Fibroblast of skin of abdomen (primary cell): Measurements from ENCODE around the gene CENPT.
"Not testable (repeated sequence)": the region's sequence is repeated elsewhere in the genome, so short reads cannot be mapped to it uniquely, and the experiment has no call there.

Source experiments
- DNase-seq: peaks from one replicate; pipeline ENCODE4 v3.0.0-alpha.2; 2013

CENPT gene

DNA sequence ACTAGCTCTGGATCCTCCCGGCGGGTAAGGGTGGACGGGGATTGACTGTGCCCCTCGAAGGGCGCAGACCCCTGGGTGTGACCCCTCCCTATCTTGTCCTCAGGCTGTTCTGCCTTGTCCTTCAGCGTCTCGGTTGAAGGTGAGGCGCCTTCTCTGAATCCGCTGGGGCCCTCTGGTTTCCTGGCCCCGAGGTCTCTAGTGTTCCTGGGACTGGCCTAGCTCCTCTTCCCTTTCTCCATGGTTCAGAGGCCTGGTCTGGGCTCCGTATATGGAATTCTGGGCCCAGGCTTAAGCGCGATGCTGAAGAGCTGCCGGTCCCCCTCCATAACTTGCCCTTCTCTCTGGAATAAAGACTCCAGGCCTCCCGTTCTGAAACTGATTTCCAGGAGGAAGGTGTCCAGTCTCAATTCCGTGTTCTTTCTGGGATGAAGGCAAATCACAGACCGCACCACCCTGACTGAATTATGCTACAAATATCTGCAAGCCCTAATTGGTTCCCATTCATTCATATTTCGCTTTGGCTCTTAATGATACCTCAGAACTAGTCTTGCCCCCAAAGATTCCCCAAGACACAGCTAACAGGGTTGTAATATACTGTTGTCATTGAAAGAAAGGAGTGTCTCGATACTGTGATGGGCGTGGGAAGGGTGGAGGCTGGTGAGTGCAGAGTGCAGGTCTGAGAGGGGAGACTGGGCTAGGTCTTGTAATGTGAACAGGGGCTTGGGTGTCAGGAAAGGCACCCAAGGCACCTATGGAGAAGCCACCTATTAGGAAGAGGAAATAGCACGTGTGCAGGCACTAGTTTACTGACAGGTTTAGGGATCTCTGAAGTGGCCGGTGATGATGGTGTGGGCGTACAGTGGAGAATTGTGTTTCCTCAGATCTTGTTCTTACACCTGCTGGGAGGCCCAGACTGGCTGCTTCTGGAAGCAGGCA is 26.2 kb upstream of the CENPT start:
- DNase-seq: no peak

DNA sequence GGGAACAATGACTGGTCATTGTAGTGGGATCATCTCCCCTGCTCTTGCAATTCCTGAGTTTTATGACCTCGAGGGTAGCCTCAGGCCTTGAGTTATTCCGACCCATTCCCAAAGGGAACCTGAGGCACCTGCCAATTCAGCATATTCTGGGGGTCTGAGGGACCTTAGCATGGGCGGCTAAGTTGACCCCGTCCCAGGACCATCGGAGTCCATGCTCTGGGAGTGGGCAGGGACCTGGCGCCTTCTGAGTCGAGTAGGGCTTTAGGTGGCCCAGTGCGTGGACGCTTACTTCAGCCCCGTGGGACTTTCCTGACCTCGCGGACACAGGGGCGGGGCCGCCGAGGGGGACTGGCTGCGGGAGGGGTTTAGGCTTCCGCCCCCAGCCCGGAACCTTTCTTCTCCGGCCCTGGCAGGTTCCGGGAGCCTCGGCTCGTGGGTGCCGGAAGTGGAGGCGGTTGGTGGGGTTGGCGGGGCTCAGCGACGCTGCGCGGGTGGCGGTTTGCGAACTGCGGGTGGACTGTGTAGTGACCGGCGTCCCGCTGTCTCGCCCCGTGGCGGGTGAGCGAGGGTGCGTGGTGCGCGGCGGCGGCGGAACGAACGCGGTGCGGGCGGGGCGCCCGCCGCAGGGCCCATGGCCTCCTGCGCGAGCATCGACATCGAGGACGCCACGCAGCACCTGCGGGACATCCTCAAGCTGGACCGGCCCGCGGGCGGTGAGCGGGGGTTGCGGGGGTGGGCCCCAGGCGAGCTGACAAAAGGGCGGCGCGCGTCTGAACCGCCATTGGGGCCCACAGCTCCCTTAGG is 25.3 kb upstream of the CENPT start, which contains the start of gene EDC4:
EDC4 (plus strand) TSS at position 422 of the 804 bp plus-strand sequence; CDS start at position 632, 210 bp downstream.
- DNase-seq: peak; percentile 72

DNA sequence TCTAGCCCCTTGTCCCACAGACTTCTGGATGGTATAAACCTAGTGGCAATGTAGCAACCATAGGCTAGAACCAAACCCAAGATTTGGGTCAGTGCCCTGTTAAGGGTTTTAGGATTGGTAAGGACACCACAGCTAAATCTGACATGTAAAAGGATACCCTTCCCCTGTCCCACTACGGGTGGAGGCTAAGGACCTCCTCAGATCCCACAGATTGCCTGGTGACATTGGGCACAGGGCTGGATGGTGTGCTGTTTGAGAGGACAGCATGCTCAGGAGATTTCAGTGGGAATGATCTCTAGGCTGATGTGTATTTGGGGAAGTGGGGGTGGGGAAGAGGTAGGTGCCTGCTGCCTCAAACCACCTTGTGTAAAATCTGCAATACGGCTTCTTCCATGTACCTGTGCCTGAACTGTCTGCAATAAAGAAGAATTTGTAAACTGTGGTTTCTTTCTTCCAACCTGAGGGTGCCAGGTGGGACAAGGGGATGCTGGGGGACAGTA is 24.7 kb upstream of the CENPT start:
- DNase-seq: no peak

DNA sequence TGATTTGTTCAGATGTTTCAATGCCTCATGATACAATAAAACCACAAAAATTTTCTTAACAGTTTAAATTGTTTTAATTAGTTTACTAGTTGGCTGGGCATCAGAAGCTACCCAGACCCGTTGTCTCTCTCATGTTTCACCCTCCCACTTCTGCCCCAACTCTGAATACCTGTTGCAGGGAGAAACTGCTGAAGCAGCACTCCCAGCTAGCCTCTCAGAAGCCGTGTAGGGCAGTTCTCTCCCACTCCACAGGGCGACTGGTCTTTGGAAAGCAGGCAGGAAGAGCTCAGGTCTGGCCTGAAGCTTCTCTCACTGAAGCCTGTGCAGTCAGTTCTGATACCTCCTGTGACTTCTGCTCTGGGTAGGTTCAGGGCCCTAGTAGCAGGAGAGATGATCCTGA is 23.8 kb upstream of the CENPT start:
- no peak for DNase-seq

DNA sequence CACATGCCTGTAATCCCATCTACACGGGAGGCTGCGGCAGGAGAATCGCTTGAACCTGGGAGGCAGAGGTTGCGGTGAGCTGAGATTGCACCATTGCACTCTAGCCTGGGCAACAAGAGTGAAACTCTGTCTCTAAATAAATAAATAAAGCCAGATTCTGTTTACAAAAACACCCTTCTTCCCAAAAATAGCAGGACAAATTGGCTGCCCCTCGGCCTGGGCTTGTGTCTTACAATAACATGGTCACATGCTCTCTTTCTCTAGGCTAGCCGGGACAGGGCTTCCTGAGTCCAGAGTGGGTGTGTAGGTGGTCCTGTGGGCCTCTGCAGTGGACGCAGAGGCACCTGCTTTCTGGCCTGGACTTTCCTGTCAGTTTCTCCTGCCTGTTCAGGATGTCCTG is 22.2 kb upstream of the CENPT start:
- no peak for DNase-seq

DNA sequence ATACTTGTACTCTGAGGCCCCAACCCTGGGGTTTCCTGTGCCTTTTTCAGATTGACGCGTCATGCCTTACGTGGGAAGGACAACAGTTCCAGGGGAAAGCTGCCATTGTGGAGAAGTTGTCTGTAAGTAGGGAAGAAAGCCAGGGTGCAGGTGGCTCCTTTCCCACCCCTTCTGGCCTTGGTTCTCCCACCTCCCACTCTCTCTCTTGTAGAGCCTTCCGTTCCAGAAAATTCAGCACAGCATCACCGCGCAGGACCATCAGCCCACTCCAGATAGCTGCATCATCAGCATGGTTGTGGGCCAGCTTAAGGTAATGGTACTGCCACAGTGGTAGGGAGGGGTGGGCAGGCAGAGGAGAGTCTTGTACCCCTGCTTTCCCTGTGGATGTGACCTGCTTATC is 20.8 kb upstream of the CENPT start:
- no peak for DNase-seq

DNA sequence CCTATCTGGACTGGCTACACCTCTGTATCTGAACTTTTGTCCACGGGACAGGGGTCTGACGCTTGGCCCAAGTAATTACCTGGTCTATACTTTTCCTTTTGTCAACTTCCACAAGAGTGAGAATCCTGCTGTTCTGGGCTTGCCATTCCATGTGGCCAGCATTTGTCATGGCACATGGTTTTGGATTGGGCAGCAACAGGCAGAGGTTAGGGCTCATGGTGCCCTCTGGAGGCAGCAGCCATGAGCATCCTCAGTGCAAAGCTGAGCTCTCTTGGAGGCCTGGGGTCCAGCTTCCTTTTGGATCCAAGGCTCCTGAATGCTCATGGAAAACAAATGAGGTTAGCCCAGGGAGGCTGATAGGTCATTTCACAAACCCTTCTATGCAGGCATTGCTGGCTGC is 17.8 kb upstream of the CENPT start:
- peak; percentile 23 for DNase-seq

DNA sequence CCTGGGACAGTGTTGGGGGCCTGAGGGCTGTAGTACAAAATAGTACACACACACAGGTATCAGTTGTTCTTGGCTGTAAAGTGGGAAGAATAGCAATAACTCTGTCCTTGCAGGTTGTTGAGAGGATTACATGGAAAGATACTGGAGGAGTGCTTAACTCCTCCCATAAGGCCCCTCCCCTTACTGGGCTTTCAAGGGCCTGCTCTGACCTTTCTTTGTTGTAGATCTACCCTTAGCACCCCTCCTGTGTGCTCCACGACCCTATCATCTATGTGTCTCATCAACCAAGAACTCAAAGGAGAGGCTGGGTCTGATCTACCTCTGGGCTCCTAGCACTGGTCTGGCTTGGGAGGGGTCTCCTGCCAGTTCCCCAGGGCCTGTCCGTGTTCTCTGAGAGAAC is 17.1 kb upstream of the CENPT start:
- DNase-seq: no peak

DNA sequence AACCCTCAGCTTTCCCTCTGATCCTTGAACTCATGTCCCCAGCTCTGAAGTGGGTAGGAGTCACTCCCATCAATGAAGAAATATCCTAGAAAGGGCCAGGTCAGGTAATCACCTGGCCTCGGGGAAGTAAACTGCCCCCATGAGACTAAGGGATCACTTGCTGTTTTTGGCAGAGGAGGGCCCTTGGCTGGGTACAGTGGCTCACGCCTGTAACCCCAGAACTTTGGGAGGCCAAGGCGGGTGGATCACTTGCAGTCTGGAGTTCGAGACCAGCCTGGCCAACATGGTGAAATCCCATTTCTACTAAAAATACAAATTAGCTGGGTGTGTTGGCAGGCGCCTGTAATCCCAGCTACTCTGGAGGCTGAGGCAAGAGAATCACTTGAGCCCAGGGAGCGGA is 16.6 kb upstream of the CENPT start:
- not testable (repeated sequence) for DNase-seq

DNA sequence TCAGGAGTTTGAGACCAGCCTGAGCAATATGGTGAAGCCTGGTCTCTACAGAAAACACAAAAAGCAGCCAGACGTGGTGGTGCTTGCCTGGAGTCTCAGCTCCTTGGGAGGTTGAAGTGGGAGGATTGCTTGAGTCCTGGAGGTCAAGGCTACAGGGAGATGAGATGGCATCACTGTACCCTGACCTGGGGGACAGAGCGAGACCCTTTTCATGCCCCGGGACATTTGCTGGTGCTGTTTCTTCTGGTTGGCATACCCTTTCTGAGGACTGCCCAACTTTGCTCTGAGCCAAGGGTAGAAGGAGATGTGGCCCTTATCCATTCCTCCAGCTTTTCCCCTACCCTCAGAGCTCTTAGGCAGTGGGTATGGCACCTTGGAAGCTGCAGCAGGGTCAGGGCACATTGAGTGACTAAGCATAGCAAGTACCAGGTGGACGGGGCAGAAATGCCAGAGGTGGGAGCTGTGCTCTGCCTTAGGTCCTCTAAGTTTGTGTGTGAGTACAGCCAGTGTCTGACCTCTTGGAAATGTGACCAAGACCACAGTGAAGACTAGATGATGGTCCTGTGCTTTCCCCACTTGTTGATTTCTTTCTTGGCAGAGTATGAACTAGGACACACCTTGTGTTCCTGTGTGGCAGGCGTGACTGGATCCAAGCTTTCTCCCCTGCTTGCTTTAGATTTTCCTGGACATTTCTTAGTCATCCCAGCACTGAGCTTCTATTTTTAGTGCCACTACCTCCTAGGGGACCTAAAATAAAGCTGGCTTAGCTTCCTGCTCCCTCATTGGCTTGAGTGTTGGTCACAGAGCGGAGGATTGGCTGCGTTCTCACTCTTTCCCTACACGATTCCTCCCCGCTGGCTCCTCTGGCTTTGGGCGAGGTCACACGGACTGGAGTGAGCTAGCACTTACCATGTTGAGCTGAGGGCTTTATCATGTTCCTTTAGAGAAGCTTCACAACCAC is 15.4 kb upstream of the CENPT start:
- peak; percentile 13 for DNase-seq

DNA sequence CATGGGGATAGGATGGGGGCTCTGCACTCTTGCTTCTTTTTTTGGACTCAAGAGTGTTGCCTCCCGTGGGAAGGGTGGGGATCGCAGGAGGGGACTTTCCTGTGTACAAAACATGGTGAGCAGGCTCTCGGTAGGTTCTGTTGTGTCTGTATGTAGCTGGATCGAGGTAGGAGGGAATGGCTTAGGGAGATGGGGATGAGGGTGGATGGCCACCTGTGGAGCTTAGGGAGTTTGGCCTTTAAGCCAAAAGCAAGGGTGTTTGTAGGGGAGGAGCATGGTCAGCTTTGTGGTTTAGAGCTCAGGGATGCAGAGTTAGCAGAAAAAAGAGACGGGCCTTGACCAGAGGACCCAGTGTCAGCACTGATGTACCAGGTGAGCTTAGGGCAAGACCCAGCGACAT is 14.4 kb upstream of the CENPT start:
- DNase-seq: no peak

DNA sequence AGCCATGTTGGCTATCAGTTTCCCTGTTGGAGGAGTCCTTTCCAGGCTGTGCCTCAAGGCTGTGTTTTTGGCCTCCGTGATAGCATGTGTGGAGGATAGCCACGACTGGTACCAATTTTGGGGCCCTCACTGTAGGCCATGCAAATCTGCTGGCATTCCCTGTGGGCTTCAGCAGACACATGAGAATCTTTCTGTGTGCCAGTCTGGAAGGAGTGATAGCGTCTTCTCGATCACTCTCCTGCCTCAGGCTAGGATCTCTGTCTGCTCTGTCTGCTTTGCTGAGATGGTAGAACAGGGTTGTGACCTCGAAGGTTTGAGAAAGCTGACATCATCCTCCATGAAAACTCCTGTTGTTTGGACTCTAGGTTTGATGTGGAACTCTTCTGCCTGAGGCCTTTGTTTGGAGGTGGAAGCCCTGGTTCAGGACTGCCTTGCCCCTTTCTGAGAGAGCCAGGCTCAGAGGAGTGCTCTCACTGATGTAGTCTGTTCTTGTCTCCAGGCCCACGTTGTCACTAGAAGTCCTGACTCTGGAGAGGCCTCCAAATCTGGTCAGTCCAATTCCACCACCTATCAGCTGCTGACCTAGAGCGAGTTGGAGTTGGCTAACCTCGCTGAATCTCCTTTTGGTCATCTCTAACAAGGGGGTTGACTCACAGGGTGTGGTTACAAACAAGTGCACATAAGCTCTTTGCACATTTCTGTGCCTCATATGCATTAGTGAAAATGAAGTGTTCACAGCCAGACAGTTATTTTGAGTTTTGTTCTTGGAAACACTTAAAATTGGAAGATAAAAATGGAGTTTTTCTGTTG is 13.3 kb upstream of the CENPT start:
- DNase-seq: no peak

DNA sequence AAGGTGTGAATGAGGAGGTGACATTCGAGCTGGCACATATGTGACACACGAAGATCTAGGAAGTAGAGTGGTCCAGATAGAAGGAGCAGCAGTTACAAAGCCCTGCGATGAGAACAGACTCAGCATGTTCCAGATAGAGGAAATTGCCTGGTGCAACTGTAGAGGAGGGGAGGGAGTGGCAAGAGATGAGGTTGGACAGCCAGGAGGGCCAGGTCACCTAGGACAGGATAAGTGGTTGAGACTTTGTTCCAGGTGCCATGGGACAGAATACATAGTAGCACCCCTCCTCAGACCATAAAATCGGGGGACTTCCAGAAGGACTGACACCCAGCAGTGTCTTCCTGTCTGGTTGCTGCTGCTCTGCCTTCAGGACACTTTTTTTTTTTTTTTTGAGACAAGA is 11.0 kb upstream of the CENPT start:
- DNase-seq: no peak

DNA sequence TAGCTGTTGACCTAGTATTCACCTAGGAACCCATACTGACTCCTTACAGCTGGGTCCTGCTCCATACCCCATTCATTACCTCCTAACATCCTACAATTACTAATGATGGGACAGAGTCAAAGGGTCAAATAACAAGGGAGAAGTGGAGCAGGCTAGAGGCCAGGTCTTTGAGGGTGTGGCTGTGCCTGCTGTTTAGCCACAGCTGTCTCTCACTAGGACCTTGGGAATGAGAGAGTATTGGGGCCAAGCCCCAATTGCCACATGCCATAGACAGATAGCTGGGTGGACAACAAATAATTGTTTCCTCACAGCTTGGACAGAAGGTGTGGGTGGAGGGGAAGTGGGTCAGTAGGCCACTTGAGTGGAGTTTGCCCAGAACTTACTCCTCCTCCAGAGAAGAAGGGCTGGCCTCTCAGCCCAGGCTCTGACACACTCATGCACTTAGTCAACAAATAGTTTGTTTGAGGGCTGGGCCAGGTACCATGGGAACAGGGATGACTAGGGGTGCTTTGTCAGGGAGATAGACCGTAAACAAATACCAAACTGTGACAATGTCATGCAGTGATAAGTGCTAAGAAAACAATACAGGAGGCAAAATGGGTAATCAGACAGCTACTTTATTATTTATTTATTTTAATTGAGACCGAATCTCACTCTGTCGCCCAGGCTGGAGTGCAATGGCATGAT is 10.2 kb upstream of the CENPT start:
- DNase-seq: peak; percentile 62

DNA sequence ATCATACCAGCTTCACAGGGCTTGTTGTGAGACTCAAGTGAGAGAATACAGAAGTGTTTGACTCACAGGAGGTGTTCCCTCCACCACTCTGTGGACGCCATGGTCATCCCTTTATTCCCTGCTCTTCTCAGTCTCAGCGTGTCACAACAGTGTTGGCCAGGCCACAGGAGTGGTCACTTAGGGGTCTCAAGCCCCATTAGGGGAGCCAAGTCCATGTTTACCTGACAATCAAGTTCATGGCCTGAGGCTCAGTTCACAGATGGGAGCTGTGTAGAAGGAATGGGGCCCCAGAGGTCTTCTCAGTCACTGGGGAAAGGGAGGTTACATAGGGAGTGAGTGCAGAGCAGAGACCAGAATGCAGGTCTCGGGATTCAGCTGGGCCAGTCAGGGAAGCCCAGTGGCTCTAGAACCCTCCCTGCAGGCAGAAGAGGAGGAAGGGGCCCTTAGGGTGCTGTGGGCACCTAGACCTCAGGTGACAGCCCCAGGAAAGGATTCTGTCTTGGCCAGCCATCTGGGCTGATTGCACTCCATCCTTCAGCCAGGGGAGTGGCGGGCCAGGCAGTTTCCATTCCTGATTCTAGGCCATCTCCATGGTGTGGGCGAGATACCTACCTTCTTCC is 9.5 kb upstream of the CENPT start:
- DNase-seq: no peak

DNA sequence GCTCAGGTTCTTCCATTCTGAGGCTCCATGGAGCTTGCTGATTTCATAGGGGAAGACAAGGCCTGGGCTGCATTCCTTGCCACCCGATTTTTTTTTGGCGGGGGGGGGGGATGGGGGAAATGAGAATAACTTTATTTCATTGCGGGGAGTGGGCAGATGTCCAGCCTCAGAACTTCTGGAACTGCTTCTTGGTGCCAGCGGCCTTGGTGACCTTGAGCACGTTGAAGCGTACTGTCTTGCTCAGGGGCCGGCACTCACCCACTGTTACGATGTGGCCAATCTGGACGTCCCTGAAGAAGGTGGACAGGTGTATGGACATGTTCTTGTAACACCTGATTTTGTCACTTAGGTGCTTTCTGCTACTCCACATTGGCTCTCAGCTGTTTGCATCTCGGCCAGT is 8.3 kb upstream of the CENPT start:
- DNase-seq: no peak

DNA sequence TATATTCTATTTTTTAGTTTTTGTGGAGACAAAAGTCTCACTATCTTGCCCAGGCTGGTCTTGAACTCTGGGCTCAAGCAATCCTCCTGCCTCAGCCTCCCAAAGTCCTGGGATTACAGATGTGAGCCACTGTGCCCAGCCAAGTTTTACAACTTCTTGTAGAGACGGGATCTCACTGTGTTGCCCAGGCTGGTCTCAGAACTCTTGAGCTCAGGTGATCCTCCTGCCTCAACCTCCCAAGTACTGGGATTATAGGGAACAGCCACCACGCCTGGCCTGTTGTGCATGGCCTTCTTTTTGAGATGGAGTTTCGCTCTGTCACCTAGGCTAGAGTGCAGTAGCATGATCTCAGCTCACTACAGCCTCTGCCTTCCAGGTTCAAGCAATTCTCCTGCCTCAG is 6.2 kb upstream of the CENPT start:
- DNase-seq: no peak

DNA sequence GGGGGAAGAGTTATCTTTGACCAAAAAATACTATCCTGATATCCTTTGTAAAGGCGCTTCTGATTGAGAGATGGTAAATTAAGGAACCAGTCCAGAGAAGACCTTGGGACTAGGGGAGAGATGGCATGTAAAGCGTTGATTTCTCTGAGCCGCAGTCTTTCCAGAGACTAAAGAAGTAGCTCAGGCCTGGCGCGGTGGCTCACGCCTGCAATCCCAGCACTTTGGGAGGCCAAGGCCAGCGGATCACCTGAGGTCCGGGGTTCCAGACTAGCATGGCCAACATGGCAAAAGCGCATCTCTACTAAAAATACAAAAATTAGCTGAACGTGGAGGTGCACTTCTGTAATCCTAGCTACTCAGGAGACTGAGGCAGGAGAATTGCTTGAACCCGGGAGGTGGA is 625 bp upstream of the CENPT start:
- DNase-seq: no peak

DNA sequence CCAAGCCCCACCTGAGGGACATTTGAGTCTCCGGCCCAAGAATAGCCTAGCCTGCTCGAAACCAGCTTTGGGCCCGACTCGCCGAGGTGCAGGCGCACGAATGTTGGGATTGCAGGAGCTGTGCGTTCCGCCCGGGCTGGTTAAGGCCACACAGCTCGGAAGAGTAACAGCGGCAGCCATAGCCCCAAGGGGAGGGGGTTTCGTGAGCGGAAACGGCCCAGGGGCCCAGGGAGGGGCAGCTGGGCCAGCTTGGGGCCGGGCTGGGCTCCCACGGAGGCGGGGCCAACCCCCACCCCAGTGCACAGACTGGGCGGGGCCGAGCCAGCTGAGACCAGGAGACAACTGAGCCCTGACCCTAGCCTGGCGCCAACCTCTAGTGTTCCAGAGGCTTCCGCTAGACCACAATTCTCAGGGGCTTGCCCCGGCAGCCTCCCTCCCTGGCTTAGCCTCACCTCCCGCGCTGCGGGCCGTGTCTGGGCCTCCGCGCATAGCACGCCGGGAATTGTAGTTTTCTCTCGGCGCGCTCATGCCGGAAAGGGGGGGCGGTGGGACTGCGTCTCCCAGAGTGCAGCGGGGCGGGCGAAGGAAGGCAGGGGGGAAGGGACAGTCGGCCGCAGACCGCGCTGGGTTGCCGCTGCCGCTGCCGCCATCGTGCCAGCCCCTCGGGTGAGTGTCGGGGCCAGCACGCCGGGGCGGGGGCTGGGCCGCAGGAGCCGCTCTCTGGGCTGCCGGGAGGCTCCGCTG is 1.0 kb downstream of the CENPT start, which contains the start of gene NUTF2:
NUTF2 (plus strand) TSS at position 614 of the 744 bp plus-strand sequence. CDS start 18,198 bp downstream, outside the sequence.
- DNase-seq: peak; percentile 95

DNA sequence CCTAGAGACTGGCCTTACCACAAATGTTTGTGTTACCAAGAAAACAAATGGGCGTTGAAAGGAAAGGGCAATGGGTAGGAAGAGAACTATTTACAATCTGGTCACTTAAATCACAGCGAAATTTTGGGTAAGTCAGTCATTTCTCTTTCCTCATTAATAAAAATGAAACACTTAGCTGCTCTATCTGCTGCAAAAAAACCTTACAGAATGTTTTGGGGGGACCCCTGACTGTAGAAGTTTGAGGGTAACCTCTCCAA is 1.5 kb downstream of the CENPT start:
- no peak for DNase-seq
